ENCODE data around the gene CYP21A2. TPM values are rescaled to one million over a fixed set of nuclear protein-coding genes. Genes with fewer than 3 reads are reported as not detected.
A peak's percentile ranks its signal among the peaks of the same experiment; 100 is the strongest.

Gene CYP21A2
- total RNA-seq, 2 donors from 2014 or later, result 2.4 TPM; not detected in 1

- ATAC-seq (ENCODE audit: insufficient number of reproducible peaks, low FRiP score, low read depth), result no peak
- Histone ChIP-seq H3K27ac (peak overlapping the region; percentile 75 to 86), H3K4me1 (ENCODE audit: control insufficient read depth in 1 of 2, low read depth in 2 of 2) (peaks cover 29 to 47% of the 10 kb centered on the region in 2 donors), H3K36me3 (no peaks in the 10 kb centered on the region), H3K4me3 (no peak overlapping the region), H3K9me3 (no peaks in the 10 kb centered on the region), H3K27me3 (replicated peaks; ENCODE audit: insufficient read depth) (no peaks in the 10 kb centered on the region)
- no peak for DNase-seq (ENCODE audit: low spot score)
- TF ChIP-seq CTCF (IDR thresholded peaks at IDR 0.05), result no peak
Observed at GRCh38 chr6:32082935-32083334, 44.7 kb downstream of the CYP21A2 start.

GRCh38 chr6:32083812-32084768, 45.9 kb downstream of the CYP21A2 start:
- Histone ChIP-seq H3K4me1 (ENCODE audit: control insufficient read depth in 1 of 2, low read depth in 2 of 2) (peaks cover 29 to 49% of the 10 kb centered on the region in 2 donors), H3K27ac (peak overlapping the region in 1 of 2 donors; percentile 75), H3K4me3 (no peak overlapping the region), H3K9me3 (no peaks in the 10 kb centered on the region), H3K27me3 (replicated peaks; ENCODE audit: insufficient read depth) (no peaks in the 10 kb centered on the region), H3K36me3 (no peaks in the 10 kb centered on the region)
- DNase-seq (ENCODE audit: low spot score) (no peak), ATAC-seq (ENCODE audit: insufficient number of reproducible peaks, low FRiP score, low read depth) (no peak)
- no peak for TF ChIP-seq CTCF (IDR thresholded peaks at IDR 0.05)

GRCh38 chr6:32084780-32085179, 46.6 kb downstream of the CYP21A2 start:
- no peak for DNase-seq (ENCODE audit: low spot score)
- H3K27ac ChIP-seq, result no peak overlapping the region
- peaks cover 29 to 49% of the 10 kb centered on the region in 2 donors for H3K4me1 ChIP-seq (ENCODE audit: control insufficient read depth in 1 of 2, low read depth in 2 of 2)
- H3K9me3 ChIP-seq, result no peaks in the 10 kb centered on the region
- no peak for ATAC-seq (ENCODE audit: insufficient number of reproducible peaks, low FRiP score, low read depth)
- no peak overlapping the region for H3K4me3 ChIP-seq
- no peaks in the 10 kb centered on the region for H3K36me3 ChIP-seq
- no peak for TF ChIP-seq CTCF (IDR thresholded peaks at IDR 0.05)
- no peaks in the 10 kb centered on the region for H3K27me3 ChIP-seq (replicated peaks; ENCODE audit: insufficient read depth)

- no peaks in the 10 kb centered on the region for H3K36me3 ChIP-seq
- ATAC-seq (ENCODE audit: insufficient number of reproducible peaks, low FRiP score, low read depth), result no peak
- TF ChIP-seq CTCF (IDR thresholded peaks at IDR 0.05), result no peak
- DNase-seq (ENCODE audit: low spot score), result no peak
- H3K4me1 ChIP-seq (ENCODE audit: control insufficient read depth in 1 of 2, low read depth in 2 of 2), result peaks cover 26 to 45% of the 10 kb centered on the region in 2 donors
- peak overlapping the region in 1 of 2 donors; percentile 62 for H3K27ac ChIP-seq
- H3K27me3 ChIP-seq (replicated peaks; ENCODE audit: insufficient read depth), result no peaks in the 10 kb centered on the region
- no peaks in the 10 kb centered on the region for H3K9me3 ChIP-seq
- H3K4me3 ChIP-seq, result no peak overlapping the region
Observed at GRCh38 chr6:32085759-32086459, 47.7 kb downstream of the CYP21A2 start.

Measured in thoracic aorta (tissue), 2 donors.